B cell (primary cell): ENCODE measurements around the gene PRRG1.

ENCODE experiments used
- CTCF ChIP-seq: fragments of 200-600 bp; IDR thresholded peaks from one replicate; pipeline ENCODE4 v1.8.0; 2022; ENCODE audit warnings: antibody characterized with exemption, mild to moderate bottlenecking
- EZH2 ChIP-seq: IDR thresholded peaks from 2 replicates; pipeline ENCODE4 v1.6.1; 2012; ENCODE audit warnings: borderline replicate concordance, low read depth, mild to moderate bottlenecking, moderate library complexity, low read length; ENCODE audit not compliant: insufficient read depth, poor library complexity, severe bottlenecking

GRCh38 chrX:37364666-37365065 lies 15.5 kb downstream of the PRRG1 start:
- TF ChIP-seq CTCF (no peak), EZH2 (no peak)
